CD14-positive monocyte (primary cell): ENCODE results near the gene PHC3. TPM values are rescaled to one million over a fixed set of nuclear protein-coding genes. Genes with fewer than 3 reads are reported as not detected.

Experiments
- DNase-seq, 3 donors: peaks; one replicate each; pipeline ENCODE4 v3.0.0-alpha.2; 2011 to 2022
- H2AFZ ChIP-seq: 2 replicates; pipeline ENCODE4 v1.6.0; 2012; ENCODE audit warnings: mild to moderate bottlenecking, low read depth, low read length, inconsistent platforms; ENCODE audit not compliant: insufficient read depth, poor library complexity, severe bottlenecking
- H3K27ac ChIP-seq, 2 donors: 1 replicate in 1 of 2; 2 replicates in 1 of 2; pipeline ENCODE4 v1.5.1; 2012 to 2013; ENCODE audit warnings: low read length in 2 of 2, control low read depth in 1 of 2, inconsistent platforms in 1 of 2, low read depth in 1 of 2, mild to moderate bottlenecking in 1 of 2
- H3K27me3 ChIP-seq, 2 donors: one replicate each; pipeline versions ENCODE4 v1.6.0 to v1.6.1; 2011 to 2013; ENCODE audit warnings: low read length in 2 of 2; ENCODE audit not compliant: control insufficient read depth in 2 of 2, insufficient read depth in 2 of 2
- H3K36me3 ChIP-seq, 2 donors: replicated peaks in 1 of 2; 1 replicate in 1 of 2; 2 replicates in 1 of 2; pipeline versions ENCODE4 v1.5.1 to v1.6.1; 2012 to 2013; ENCODE audit warnings: low read length in 2 of 2, control low read depth in 1 of 2, inconsistent platforms in 1 of 2, mild to moderate bottlenecking in 1 of 2; ENCODE audit not compliant: insufficient read depth in 2 of 2, control insufficient read depth in 1 of 2
- H3K4me1 ChIP-seq, 2 donors: 1 replicate in 1 of 2; 2 replicates in 1 of 2; pipeline versions ENCODE4 v1.5.1 to v1.6.1; 2012 to 2013; ENCODE audit warnings: low read length in 2 of 2, control low read depth in 1 of 2, inconsistent platforms in 1 of 2, mild to moderate bottlenecking in 1 of 2, moderate library complexity in 1 of 2; ENCODE audit not compliant: insufficient read depth in 2 of 2, control insufficient read depth in 1 of 2
- H3K4me2 ChIP-seq: replicated peaks from 2 replicates; pipeline ENCODE3; 2012; ENCODE audit warnings: low read length, moderate library complexity, mild to moderate bottlenecking; ENCODE audit not compliant: poor library complexity, severe bottlenecking; ENCODE audit errors: extremely low read depth
- H3K4me3 ChIP-seq, 3 experiments: fragments of 200-600 bp in 1 of 3; sonication (generic) in 1 of 3; replicated peaks in 1 of 3; 1 replicate in 2 of 3; 2 replicates in 1 of 3; pipeline ENCODE4 v1.5.1; 2011 to 2013; ENCODE audit warnings: low read length in 3 of 3, mild to moderate bottlenecking in 3 of 3, control low read depth in 2 of 3, low read depth in 2 of 3, inconsistent platforms in 1 of 3, moderate library complexity in 1 of 3
- H3K79me2 ChIP-seq: 2 replicates; pipeline ENCODE4 v1.6.0; 2012; ENCODE audit warnings: mild to moderate bottlenecking, control low read depth, inconsistent platforms, low read length, moderate library complexity; ENCODE audit not compliant: insufficient read depth
- H3K9ac ChIP-seq: 2 replicates; pipeline ENCODE4 v1.6.0; 2017; ENCODE audit warnings: low read length, mild to moderate bottlenecking; ENCODE audit not compliant: insufficient read depth, poor library complexity, severe bottlenecking
- H3K9me3 ChIP-seq, 2 donors: replicated peaks in 1 of 2; 1 replicate in 1 of 2; 2 replicates in 1 of 2; pipeline versions ENCODE4 v1.5.1 to v1.6.1; 2012 to 2013; ENCODE audit warnings: low read length in 2 of 2, control low read depth in 1 of 2; ENCODE audit not compliant: control insufficient read depth in 1 of 2, insufficient read depth in 1 of 2
- H4K20me1 ChIP-seq: 2 replicates; pipeline ENCODE4 v1.6.0; 2012; ENCODE audit warnings: mild to moderate bottlenecking, low read length, control low read depth, moderate library complexity; ENCODE audit not compliant: insufficient read depth
- H3K27ac Mint-ChIP-seq, 7 donors: one replicate each; pipeline ENCODE4 v1.8.0; 2020; ENCODE audit warnings: mild to moderate bottlenecking in 7 of 7, mixed read lengths in 7 of 7, moderate library complexity in 6 of 7, inconsistent platforms in 2 of 7
- H3K27me3 Mint-ChIP-seq, 3 donors: one replicate each; pipeline ENCODE4 v1.8.0; 2021 to 2022; ENCODE audit warnings: low read depth in 3 of 3, mild to moderate bottlenecking in 3 of 3, mixed read lengths in 3 of 3, moderate library complexity in 3 of 3, inconsistent platforms in 1 of 3
- H3K36me3 Mint-ChIP-seq, 2 donors: one replicate each; pipeline ENCODE4 v1.8.0; 2020; ENCODE audit warnings: mixed read lengths in 2 of 2, inconsistent platforms in 1 of 2, mild to moderate bottlenecking in 1 of 2
- H3K4me1 Mint-ChIP-seq: one replicate; pipeline ENCODE4 v1.8.0; 2020; ENCODE audit warnings: mild to moderate bottlenecking, mixed read lengths
- H3K4me3 Mint-ChIP-seq, 2 donors: one replicate each; pipeline ENCODE4 v1.8.0; 2020; ENCODE audit warnings: mild to moderate bottlenecking in 2 of 2, mixed read lengths in 2 of 2, moderate library complexity in 1 of 2
- H3K9me3 Mint-ChIP-seq, 7 donors: one replicate each; pipeline ENCODE4 v1.8.0; 2020 to 2022; ENCODE audit warnings: mixed read lengths in 7 of 7, mild to moderate bottlenecking in 6 of 7, moderate library complexity in 6 of 7, inconsistent platforms in 2 of 7
- CTCF ChIP-seq: fragments of 200-600 bp; IDR thresholded peaks from one replicate; pipeline ENCODE4 v1.8.0; 2022; ENCODE audit warnings: antibody characterized with exemption, mild to moderate bottlenecking
- WGBS: methylation state at CpG from one replicate; pipeline ENCODE4 v1.1.5; 2013; ENCODE audit warnings: missing lambda C conversion rate; ENCODE audit not compliant: insufficient coverage; 5-methylcytosine and 5-hydroxymethylcytosine counted together
- intact Hi-C, 2 donors: fragments of 100-400 bp; cut with micrococcal nuclease; formaldehyde crosslinking; loops; one replicate each; pipeline versions ENCODE4 v1.15.0 to v1.15.1; 2023
- polyA plus RNA-seq, 3 donors: library from polyadenylated mRNA; depleted of rRNA in 1 of 3; unstranded in 2 of 3; stranded (reverse) in 1 of 3; fragments of 300-500 nt in 2 of 3; fragments of >200 nt in 1 of 3; fragmentation: Illumina TruSeq in 2 of 3; gene quantifications; 1 replicate in 2 of 3; 2 replicates in 1 of 3; pipeline ENCODE4 v1.2.3, GENCODE V29; 2012 to 2021

PHC3 gene
- polyA plus RNA-seq, 3 donors, result 7.5 to 26.1 (median 12.6) TPM

GRCh38 chr3:170102431-170102830, 79.1 kb downstream of the PHC3 start:
- no peaks in the 10 kb centered on the region for H3K4me1 ChIP-seq
- no peak overlapping the region for H3K4me2 ChIP-seq
- no peak overlapping the region for H3K9ac ChIP-seq
- WGBS, result 100% methylated on average over 7 of the region's 8 CpGs
- H2AFZ ChIP-seq, result no peak overlapping the region
- Mint-ChIP-seq H3K27ac (no peak overlapping the region), H3K9me3 (no peaks in the 10 kb centered on the region), H3K4me1 (no peaks in the 10 kb centered on the region), H3K27me3 (no peaks in the 10 kb centered on the region), H3K36me3 (peaks cover 67 to 86% of the 10 kb centered on the region in 2 donors), H3K4me3 (no peak overlapping the region)
- H3K36me3 ChIP-seq, result peaks cover 90 to 98% of the 10 kb centered on the region in 2 donors
- H3K4me3 ChIP-seq, result no peak overlapping the region
- no peaks in the 10 kb centered on the region for H3K27me3 ChIP-seq
- TF ChIP-seq CTCF, result no peak
- peaks cover 7% of the 10 kb centered on the region for H4K20me1 ChIP-seq
- H3K79me2 ChIP-seq, result no peaks in the 10 kb centered on the region
- no peak overlapping the region for H3K27ac ChIP-seq
- H3K9me3 ChIP-seq, result no peaks in the 10 kb centered on the region
- DNase-seq, result no peak
- intact Hi-C loops, result no loop called here

- H3K4me3 ChIP-seq, result no peak overlapping the region
- H3K9me3 ChIP-seq, result no peaks in the 10 kb centered on the region
- Mint-ChIP-seq H3K4me1 (no peaks in the 10 kb centered on the region), H3K36me3 (peaks cover 73 to 89% of the 10 kb centered on the region in 2 donors), H3K9me3 (no peaks in the 10 kb centered on the region), H3K27ac (no peak overlapping the region), H3K27me3 (no peaks in the 10 kb centered on the region), H3K4me3 (no peak overlapping the region)
- no peak overlapping the region for H3K4me2 ChIP-seq
- H3K9ac ChIP-seq, result no peak overlapping the region
- no peak overlapping the region for H2AFZ ChIP-seq
- WGBS, result no CpG with 5 or more reads among the region's 1 CpG
- intact Hi-C loops, result no loop called here
- peaks cover 2% of the 10 kb centered on the region for H4K20me1 ChIP-seq
- peaks cover 93 to 99% of the 10 kb centered on the region in 2 donors for H3K36me3 ChIP-seq
- TF ChIP-seq CTCF, result no peak
- H3K27me3 ChIP-seq, result no peaks in the 10 kb centered on the region
- H3K4me1 ChIP-seq, result no peaks in the 10 kb centered on the region
- no peak overlapping the region for H3K27ac ChIP-seq
- DNase-seq, result no peak
- no peaks in the 10 kb centered on the region for H3K79me2 ChIP-seq
Measured at GRCh38 chr3:170100944-170101343, 80.6 kb downstream of the PHC3 start.
